Measurements from ENCODE around the gene DNAL4. TPM values are rescaled to one million over a fixed set of nuclear protein-coding genes. Genes with fewer than 3 reads are reported as not detected.

DNAL4 gene
- total RNA-seq, 1 donor from 2014 or later, result 46.9 TPM

DNA sequence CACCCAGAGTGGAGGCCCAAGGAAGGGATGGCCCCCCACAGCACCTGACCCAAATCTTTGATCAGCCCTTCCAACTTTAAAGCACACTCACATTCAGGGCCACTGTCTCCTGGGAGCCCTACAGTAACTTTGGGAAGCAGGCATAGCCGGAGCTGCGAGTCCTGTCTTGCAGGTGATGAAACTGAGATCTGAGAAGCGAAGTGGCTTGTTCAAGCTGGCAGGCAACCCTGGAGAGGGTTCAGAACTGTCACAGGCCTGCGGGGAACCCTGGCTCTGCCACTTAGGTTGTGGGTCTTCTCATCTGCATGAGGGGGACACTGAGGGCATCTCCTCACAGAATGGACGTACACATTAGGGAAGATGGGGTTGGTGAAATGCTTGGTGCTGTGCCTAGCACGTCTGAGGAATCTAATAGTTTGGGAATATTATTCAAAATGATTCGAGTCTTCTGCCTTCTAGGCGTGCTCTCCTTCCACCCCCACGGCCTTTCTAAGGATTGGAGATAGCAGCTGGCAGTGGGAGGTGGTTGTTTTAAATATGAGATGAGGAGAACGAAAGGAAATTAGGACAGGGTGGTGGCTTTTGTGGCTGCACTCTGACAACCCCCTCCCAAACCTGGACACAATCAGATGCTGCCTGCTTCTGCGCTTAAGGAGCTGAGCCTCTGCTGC, 19.3 kb downstream of the DNAL4 start:
- TF ChIP-seq, protein P1, sequence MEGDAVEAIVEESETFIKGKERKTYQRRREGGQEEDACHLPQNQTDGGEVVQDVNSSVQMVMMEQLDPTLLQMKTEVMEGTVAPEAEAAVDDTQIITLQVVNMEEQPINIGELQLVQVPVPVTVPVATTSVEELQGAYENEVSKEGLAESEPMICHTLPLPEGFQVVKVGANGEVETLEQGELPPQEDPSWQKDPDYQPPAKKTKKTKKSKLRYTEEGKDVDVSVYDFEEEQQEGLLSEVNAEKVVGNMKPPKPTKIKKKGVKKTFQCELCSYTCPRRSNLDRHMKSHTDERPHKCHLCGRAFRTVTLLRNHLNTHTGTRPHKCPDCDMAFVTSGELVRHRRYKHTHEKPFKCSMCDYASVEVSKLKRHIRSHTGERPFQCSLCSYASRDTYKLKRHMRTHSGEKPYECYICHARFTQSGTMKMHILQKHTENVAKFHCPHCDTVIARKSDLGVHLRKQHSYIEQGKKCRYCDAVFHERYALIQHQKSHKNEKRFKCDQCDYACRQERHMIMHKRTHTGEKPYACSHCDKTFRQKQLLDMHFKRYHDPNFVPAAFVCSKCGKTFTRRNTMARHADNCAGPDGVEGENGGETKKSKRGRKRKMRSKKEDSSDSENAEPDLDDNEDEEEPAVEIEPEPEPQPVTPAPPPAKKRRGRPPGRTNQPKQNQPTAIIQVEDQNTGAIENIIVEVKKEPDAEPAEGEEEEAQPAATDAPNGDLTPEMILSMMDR (IDR thresholded peaks at IDR 0.05; ENCODE audit: insufficient read depth, low read length, poor library complexity, severe bottlenecking), result no peak
- Histone ChIP-seq H3K36me3 (ENCODE audit: control insufficient read depth, insufficient read depth, low read length) (no peaks in the 10 kb centered on the region), H3K4me3 (ENCODE audit: low read depth, low read length) (no peak overlapping the region), H3K27me3 (ENCODE audit: control insufficient read depth, insufficient read depth, low read length) (peaks cover 2% of the 10 kb centered on the region)
- no peak for DNase-seq (ENCODE audit: low read depth)

DNA sequence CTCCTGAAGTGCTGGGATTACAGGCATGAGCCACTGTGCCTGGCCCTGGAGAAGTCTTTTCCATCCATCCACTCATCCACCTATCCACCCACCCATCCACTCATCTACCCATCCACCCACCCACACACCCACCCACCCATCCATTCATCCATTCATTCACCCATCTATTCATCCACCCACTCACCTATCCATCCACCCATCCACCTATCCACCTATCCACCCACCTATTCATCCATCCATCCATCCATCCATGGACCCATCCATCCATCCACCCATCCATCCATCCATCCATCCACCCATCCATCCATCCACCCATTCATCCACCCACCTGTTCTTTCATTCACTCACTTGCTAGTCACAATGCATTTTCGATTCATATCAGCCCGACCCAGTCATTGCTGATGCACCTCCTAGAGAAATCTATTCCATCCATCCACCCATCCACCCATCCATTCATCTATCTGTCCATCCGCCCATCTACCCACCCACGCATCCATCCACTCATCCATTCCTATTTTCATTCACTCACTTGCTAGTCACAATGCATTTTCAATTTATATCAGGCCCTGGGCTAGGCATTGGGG, 20.5 kb downstream of the DNAL4 start:
- TF ChIP-seq, protein P1 (IDR thresholded peaks at IDR 0.05; ENCODE audit: insufficient read depth, low read length, poor library complexity, severe bottlenecking), result no peak
- DNase-seq (ENCODE audit: low read depth), result no peak
- Histone ChIP-seq H3K4me3 (ENCODE audit: low read depth, low read length) (no peak overlapping the region), H3K36me3 (ENCODE audit: control insufficient read depth, insufficient read depth, low read length) (no peaks in the 10 kb centered on the region), H3K27me3 (ENCODE audit: control insufficient read depth, insufficient read depth, low read length) (peaks cover 2% of the 10 kb centered on the region)

DNA sequence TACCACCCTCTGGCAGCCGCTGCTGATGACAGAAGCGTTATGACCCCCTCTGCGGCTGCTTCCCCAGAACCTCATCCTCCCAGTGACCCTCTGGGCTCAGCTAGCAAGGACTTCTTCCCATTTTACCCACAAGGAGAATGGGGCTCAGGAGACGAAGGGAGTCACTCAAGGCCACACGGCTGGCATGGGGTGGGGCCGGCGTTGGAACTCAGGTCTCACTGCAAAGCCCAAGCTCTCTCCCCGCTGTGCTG, 21.4 kb downstream of the DNAL4 start:
- TF ChIP-seq, protein P1 (IDR thresholded peaks at IDR 0.05; ENCODE audit: insufficient read depth, low read length, poor library complexity, severe bottlenecking), result no peak
- Histone ChIP-seq H3K36me3 (ENCODE audit: control insufficient read depth, insufficient read depth, low read length) (no peaks in the 10 kb centered on the region), H3K4me3 (ENCODE audit: low read depth, low read length) (no peak overlapping the region), H3K27me3 (ENCODE audit: control insufficient read depth, insufficient read depth, low read length) (peaks cover 3% of the 10 kb centered on the region)
- DNase-seq (ENCODE audit: low read depth), result no peak

DNA sequence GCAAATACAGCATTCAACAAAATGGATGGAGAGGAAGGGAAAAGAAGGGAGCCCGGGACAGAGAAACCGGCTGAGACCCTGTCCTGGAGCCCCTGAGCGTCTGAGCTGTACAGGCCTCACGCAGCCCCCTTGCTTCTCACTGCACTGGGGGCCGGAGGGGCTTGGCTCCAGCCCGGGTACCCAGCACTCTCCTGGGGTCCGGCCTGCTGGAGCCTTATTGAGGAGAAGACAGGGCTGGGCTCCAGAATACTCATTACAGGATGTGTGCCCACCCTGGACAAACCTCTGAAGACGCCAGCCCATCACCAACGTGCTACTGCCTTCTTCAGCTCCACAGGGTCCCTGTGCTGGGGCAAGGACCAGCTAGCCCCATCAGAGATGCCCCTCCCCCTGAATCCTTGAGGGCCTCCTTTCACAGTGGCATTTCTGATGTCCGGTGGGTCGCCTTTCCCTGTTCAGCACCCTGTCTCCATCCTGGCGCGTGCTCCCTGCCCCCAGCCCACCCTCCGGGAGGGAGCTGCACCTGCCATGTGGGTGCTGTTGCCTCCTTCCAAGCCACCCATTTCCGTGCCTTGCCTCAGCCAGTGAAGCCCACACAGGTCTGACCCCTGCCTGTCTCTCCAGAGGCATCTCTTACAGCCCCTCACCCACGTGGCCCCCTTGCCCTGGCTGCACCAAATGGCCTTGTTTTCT, 23.5 kb downstream of the DNAL4 start:
- TF ChIP-seq, protein P1 (IDR thresholded peaks at IDR 0.05; ENCODE audit: insufficient read depth, low read length, poor library complexity, severe bottlenecking), result no peak
- DNase-seq (ENCODE audit: low read depth), result no peak
- Histone ChIP-seq H3K36me3 (ENCODE audit: control insufficient read depth, insufficient read depth, low read length) (no peaks in the 10 kb centered on the region), H3K4me3 (ENCODE audit: low read depth, low read length) (no peak overlapping the region), H3K27me3 (ENCODE audit: control insufficient read depth, insufficient read depth, low read length) (peaks cover 13% of the 10 kb centered on the region)

DNA sequence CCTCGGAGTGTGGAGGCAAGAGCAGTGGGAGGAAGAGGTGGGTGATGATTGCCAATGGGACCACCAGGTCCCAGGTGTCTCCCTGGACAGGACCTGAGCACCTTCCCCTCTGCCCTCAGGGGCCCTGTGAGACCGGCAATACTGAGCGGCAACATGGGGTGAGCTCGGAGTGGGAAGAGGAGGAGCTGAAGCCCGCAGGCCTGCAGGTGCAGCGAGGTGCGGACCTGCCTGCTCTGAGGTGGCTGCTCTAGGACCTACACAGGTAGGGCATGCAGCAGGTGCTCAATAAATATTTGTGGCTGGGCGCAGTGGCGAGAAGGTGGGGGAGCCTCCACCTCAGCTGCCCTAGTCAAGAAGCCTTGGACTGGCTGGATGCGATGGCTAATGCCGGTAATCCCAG, 25.9 kb downstream of the DNAL4 start:
- TF ChIP-seq, protein P1 (IDR thresholded peaks at IDR 0.05; ENCODE audit: insufficient read depth, low read length, poor library complexity, severe bottlenecking), result no peak
- H3K36me3 ChIP-seq (ENCODE audit: control insufficient read depth, insufficient read depth, low read length), result no peaks in the 10 kb centered on the region
- no peak overlapping the region for H3K4me3 ChIP-seq (ENCODE audit: low read depth, low read length)
- peaks cover 13% of the 10 kb centered on the region for H3K27me3 ChIP-seq (ENCODE audit: control insufficient read depth, insufficient read depth, low read length)
- no peak for DNase-seq (ENCODE audit: low read depth)
